Body of pancreas (tissue), 4 donors: Measurements from ENCODE around the gene ARSG. TPM values are rescaled to one million over a fixed set of nuclear protein-coding genes. Genes with fewer than 3 reads are reported as not detected.
"Not testable (repeated sequence)": the region's sequence is repeated elsewhere in the genome, so short reads cannot be mapped to it uniquely, and the experiment has no call there.

Experiments used
- ATAC-seq: fragments of 150-250 bp; one replicate; pipeline ENCODE4 v1.9.1; 2016
- DNase-seq, 4 donors: peaks; one replicate each; pipeline ENCODE4 v3.0.0-alpha.2; 2019
- H3K27ac ChIP-seq, 4 donors: fragments of 200-600 bp; sonication (generic); 1 replicate in 3 of 4; 2 replicates in 1 of 4; pipeline versions ENCODE4 v1.5.1 to v1.6.1; 2016 to 2019; ENCODE audit warnings: mild to moderate bottlenecking in 1 of 4, mixed read lengths in 1 of 4, moderate library complexity in 1 of 4
- H3K27me3 ChIP-seq, 2 donors: fragments of 200-600 bp; sonication (generic); one replicate each; pipeline ENCODE4 v1.6.0; 2016; ENCODE audit warnings: mild to moderate bottlenecking in 1 of 2
- H3K36me3 ChIP-seq, 2 donors: fragments of 200-600 bp; sonication (generic); replicated peaks in 1 of 2; 2 replicates each; pipeline ENCODE4 v1.5.1; 2016; ENCODE audit warnings: low read depth in 2 of 2; ENCODE audit not compliant: insufficient read depth in 1 of 2
- H3K4me1 ChIP-seq: fragments of 200-600 bp; sonication (generic); one replicate; pipeline ENCODE4 v1.6.0; 2016
- H3K4me3 ChIP-seq, 2 donors: fragments of 200-600 bp; sonication (generic); 1 replicate in 1 of 2; 2 replicates in 1 of 2; pipeline ENCODE4 v1.5.1; 2016 to 2019
- H3K9me3 ChIP-seq, 3 donors: fragments of 200-600 bp; sonication (generic); 1 replicate in 2 of 3; 2 replicates in 1 of 3; pipeline ENCODE4 v1.5.1; 2016
- POLR2A ChIP-seq, 3 donors: fragments of 450-650 bp; IDR thresholded peaks; one replicate each; pipeline ENCODE4 v1.6.1; 2016; ENCODE audit warnings: antibody characterized with exemption in 3 of 3, mild to moderate bottlenecking in 2 of 3
- WGBS, 2 donors: methylation state at CpG; one replicate each; pipeline ENCODE4 v1.1.5; 2017; 5-methylcytosine and 5-hydroxymethylcytosine counted together
- intact Hi-C: fragments of 100-400 bp; cut with DNase I; formaldehyde crosslinking; loops from one replicate; pipeline ENCODE4 v1.15.1; 2023
- total RNA-seq, 2 donors: library from RNA; depleted of rRNA; stranded (reverse); fragments of >200 nt; gene quantifications; one replicate each; pipeline ENCODE4 v1.1.0, GENCODE V29; 2016
- TF ChIP-seq, protein P1 (sequence below), 7 experiments: fragments of 450-650 bp in 4 of 7; fragments of 200-600 bp in 3 of 7; sonication (generic) in 3 of 7; IDR thresholded peaks; one replicate each; pipeline ENCODE4 v1.5.1; 2016 to 2019; ENCODE audit warnings: antibody characterized with exemption in 7 of 7

The ARSG gene
- total RNA-seq, 2 donors from 2014 or later, result 0.52 to 1.6 TPM

DNA sequence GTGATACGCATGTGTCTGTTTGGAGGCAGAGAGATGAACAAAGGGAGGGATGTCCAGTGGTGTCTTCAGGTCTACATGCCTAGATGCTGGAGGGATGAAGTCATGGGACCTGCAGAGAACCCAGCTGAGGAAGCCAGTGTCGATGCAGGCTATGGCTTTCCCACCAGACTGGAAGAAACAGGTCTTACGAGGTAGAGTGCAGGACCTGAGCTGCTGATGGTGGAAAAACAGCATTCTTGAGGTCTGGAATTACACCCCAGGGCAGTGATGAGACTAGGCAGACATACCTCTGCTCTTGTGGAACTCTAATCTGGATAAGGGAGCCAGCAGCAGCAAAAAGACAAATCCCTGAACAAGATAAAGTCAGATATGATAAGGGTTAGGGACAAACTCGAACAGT is 37.4 kb downstream of the ARSG start:
- ATAC-seq, result no peak
- H3K27me3 ChIP-seq, result no peaks in the 10 kb centered on the region
- peaks cover 0 to 10% (median 0%) of the 10 kb centered on the region in 3 donors for H3K9me3 ChIP-seq
- no peaks in the 10 kb centered on the region for H3K4me1 ChIP-seq
- H3K4me3 ChIP-seq, result no peak overlapping the region
- H3K36me3 ChIP-seq, result no peaks in the 10 kb centered on the region
- TF ChIP-seq POLR2A (IDR thresholded peaks at IDR 0.05), result no peak
- TF ChIP-seq, protein P1, sequence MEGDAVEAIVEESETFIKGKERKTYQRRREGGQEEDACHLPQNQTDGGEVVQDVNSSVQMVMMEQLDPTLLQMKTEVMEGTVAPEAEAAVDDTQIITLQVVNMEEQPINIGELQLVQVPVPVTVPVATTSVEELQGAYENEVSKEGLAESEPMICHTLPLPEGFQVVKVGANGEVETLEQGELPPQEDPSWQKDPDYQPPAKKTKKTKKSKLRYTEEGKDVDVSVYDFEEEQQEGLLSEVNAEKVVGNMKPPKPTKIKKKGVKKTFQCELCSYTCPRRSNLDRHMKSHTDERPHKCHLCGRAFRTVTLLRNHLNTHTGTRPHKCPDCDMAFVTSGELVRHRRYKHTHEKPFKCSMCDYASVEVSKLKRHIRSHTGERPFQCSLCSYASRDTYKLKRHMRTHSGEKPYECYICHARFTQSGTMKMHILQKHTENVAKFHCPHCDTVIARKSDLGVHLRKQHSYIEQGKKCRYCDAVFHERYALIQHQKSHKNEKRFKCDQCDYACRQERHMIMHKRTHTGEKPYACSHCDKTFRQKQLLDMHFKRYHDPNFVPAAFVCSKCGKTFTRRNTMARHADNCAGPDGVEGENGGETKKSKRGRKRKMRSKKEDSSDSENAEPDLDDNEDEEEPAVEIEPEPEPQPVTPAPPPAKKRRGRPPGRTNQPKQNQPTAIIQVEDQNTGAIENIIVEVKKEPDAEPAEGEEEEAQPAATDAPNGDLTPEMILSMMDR (IDR thresholded peaks at IDR 0.05), result no peak
- WGBS, 2 donors, result 49 to 61% methylated on average over 4 of the region's 4 CpGs
- no peak overlapping the region for H3K27ac ChIP-seq
- intact Hi-C loops, result no loop called here
- no peak for DNase-seq

DNA sequence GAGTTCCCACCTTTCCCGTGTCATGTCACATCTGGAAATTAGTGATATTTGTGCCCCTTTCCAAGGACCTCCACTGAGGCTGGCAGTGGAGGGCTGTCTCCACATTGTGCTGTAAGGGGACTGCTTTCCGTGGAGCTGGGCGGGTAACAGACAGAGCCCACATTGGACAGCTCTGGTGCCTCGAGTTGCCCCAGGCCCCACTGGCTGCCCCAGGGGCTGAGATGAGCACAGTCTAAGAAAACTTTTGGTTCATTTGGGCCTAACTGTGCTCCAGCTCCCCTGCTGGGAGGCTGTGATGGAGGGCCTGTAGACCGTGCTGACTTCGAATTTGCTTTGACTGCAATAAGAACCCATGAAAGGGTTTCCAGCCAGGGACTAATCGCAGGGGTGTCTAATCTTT is 38.0 kb downstream of the ARSG start:
- peaks cover 0 to 10% (median 0%) of the 10 kb centered on the region in 3 donors for H3K9me3 ChIP-seq
- ATAC-seq (no peak), DNase-seq (no peak)
- no peaks in the 10 kb centered on the region for H3K36me3 ChIP-seq
- no peaks in the 10 kb centered on the region for H3K27me3 ChIP-seq
- WGBS, 2 donors, result 91 to 97% methylated on average over 3 to 7 of the region's 7 CpGs
- H3K27ac ChIP-seq, result no peak overlapping the region
- no peak for TF ChIP-seq POLR2A (IDR thresholded peaks at IDR 0.05)
- TF ChIP-seq, protein P1 (IDR thresholded peaks at IDR 0.05), result no peak
- H3K4me3 ChIP-seq, result no peak overlapping the region
- intact Hi-C loops, result no loop called here
- H3K4me1 ChIP-seq, result no peaks in the 10 kb centered on the region

DNA sequence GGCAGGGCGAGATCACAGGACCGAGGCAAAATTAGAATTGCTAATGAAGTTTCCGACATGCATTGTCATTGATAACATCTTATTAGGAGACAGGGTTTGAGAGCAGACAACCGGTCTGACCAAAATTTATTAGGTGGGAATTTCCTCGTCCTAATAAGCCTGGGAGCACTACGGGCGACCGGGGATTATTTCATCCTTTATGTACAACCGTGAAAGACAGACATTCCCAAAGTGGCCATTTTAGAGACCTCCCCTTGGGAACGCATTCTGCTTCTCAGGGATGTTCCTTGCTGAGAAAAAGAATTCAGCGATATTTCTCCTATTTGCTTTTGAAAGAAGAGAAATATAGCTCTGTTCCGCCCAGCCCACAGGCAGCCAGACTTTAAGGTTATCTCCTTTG is 40.6 kb downstream of the ARSG start:
- H3K4me1 ChIP-seq, ATAC-seq, H3K27me3 ChIP-seq, intact Hi-C loops, DNase-seq, H3K36me3 ChIP-seq, H3K4me3 ChIP-seq, H3K27ac ChIP-seq: not testable (repeated sequence)
- peaks cover 0 to 10% (median 0%) of the 10 kb centered on the region in 3 donors for H3K9me3 ChIP-seq
- 91 to 96% methylated on average over 12 of the region's 12 CpGs for WGBS, 2 donors

DNA sequence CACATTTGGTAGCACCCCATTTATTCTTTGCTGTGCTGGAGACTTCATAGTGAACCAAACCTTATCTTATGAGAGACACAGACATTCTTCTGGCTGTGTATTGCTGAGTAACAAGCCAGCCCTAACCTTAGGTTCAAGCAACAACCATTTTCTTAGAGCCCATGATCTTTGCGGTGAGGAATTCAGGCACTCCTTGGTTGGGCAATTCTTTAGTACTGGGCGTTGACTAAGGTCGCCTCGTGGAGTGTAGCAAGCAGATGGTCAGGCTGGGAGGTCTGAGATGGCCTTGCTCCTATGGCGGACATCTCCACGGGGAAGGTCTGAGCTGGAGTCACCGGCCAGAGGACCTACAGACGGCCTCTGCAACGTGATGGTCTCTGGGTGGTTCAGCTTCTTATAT is 43.1 kb downstream of the ARSG start:
- 89 to 95% methylated on average over 9 of the region's 9 CpGs for WGBS, 2 donors
- DNase-seq (no peak), ATAC-seq (no peak)
- no peaks in the 10 kb centered on the region for H3K4me1 ChIP-seq
- H3K27me3 ChIP-seq, result no peaks in the 10 kb centered on the region
- peaks cover 0 to 10% (median 0%) of the 10 kb centered on the region in 3 donors for H3K9me3 ChIP-seq
- intact Hi-C loops, result no loop called here
- TF ChIP-seq POLR2A (IDR thresholded peaks at IDR 0.05), result no peak
- TF ChIP-seq, protein P1 (IDR thresholded peaks at IDR 0.05), result no peak
- H3K27ac ChIP-seq, result no peak overlapping the region
- H3K4me3 ChIP-seq, result no peak overlapping the region
- no peaks in the 10 kb centered on the region for H3K36me3 ChIP-seq

DNA sequence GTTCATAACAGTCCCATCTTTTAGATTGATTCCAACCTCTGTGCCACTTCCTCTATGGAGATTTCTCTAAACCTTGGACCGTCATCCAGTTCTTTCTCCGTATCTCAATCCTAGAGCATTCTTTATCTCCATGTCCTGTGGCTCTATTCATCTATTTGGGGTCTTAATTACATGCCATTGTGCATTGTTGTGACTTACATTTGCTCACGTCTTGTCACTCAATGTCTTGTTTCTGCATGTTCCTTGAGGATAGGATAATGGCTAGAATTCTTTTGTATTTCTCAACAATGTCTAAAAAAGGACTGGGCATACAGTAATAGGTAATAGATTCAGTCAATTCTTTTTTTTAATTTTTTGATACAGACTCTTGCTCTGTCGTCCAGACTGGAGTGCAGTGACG is 50.2 kb downstream of the ARSG start:
- H3K36me3 ChIP-seq, result no peaks in the 10 kb centered on the region
- TF ChIP-seq, protein P1 (IDR thresholded peaks at IDR 0.05), result no peak
- no peak for TF ChIP-seq POLR2A (IDR thresholded peaks at IDR 0.05)
- 82 to 92% methylated on average over 5 of the region's 5 CpGs for WGBS, 2 donors
- H3K9me3 ChIP-seq, result no peaks in the 10 kb centered on the region
- no peaks in the 10 kb centered on the region for H3K27me3 ChIP-seq
- intact Hi-C loops, result no loop called here
- no peaks in the 10 kb centered on the region for H3K4me1 ChIP-seq
- no peak overlapping the region for H3K27ac ChIP-seq
- DNase-seq, result no peak
- ATAC-seq, result no peak
- no peak overlapping the region for H3K4me3 ChIP-seq
